GM19193 (cell line): ENCODE results near the gene MAPK13.

Experiments used
- POLR2A ChIP-seq: IDR thresholded peaks from 4 replicates; pipeline ENCODE4 v1.6.1; 2011; ENCODE audit not compliant: insufficient read depth, insufficient read length; ENCODE audit errors: extremely low read depth

The MAPK13 gene

GRCh38 chr6:36120979-36121786 lies 9.1 kb upstream of the MAPK13 start:
- TF ChIP-seq POLR2A = no peak

GRCh38 chr6:36121787-36122494 lies 8.4 kb upstream of the MAPK13 start:
- no peak for TF ChIP-seq POLR2A

GRCh38 chr6:36122495-36123269 lies 7.6 kb upstream of the MAPK13 start:
- TF ChIP-seq POLR2A = no peak

GRCh38 chr6:36123270-36124139 lies 6.8 kb upstream of the MAPK13 start:
- TF ChIP-seq POLR2A = no peak

GRCh38 chr6:36124881-36125280 lies 5.4 kb upstream of the MAPK13 start:
- no peak for TF ChIP-seq POLR2A

- TF ChIP-seq POLR2A = no peak
Observed at GRCh38 chr6:36125575-36125974, 4.7 kb upstream of the MAPK13 start.

- no peak for TF ChIP-seq POLR2A
Observed at GRCh38 chr6:36126121-36126520, 4.2 kb upstream of the MAPK13 start.

GRCh38 chr6:36126553-36127458 lies 3.5 kb upstream of the MAPK13 start:
- no peak for TF ChIP-seq POLR2A

- no peak for TF ChIP-seq POLR2A
Observed at GRCh38 chr6:36127462-36128016, 2.8 kb upstream of the MAPK13 start.

- no peak for TF ChIP-seq POLR2A
Observed at GRCh38 chr6:36128073-36128472, 2.2 kb upstream of the MAPK13 start.

GRCh38 chr6:36128793-36129192 lies 1.5 kb upstream of the MAPK13 start:
- TF ChIP-seq POLR2A = no peak

GRCh38 chr6:36130667-36131510 lies 576 bp downstream of the MAPK13 start:
- no peak for TF ChIP-seq POLR2A
